ENCODE results near the gene MAPKAPK5.
"Not testable (repeated sequence)": the region's sequence is repeated elsewhere in the genome, so short reads cannot be mapped to it uniquely, and the experiment has no call there.

The MAPKAPK5 gene

GRCh38 chr12:111841750-111842555 lies at the start of gene MAPKAPK5:
Gene MAPKAPK5 (plus strand): TSS chr12:111842228. CDS start chr12:111842734, 506 bp downstream.
- peak; percentile 99 for DNase-seq

DNA sequence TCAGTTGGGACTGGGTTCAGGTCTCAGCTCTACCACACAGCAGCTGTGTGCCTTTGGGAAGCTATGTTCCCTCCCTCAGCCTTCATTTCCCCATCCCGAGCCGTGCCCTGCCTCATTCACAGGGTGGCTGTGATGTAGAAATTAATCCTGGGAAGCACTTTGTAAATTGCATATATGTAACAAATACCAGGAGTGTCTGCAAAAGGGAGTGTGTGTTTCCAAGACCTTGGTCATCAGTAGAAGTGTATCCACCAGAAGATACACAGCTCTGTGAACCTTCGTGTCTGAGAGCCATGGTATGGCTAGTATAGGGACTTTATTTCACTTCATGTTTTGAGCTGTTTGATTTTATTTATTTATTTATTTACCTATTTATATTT lies 49.2 kb upstream of the MAPKAPK5 start:
- DNase-seq: no peak

DNA sequence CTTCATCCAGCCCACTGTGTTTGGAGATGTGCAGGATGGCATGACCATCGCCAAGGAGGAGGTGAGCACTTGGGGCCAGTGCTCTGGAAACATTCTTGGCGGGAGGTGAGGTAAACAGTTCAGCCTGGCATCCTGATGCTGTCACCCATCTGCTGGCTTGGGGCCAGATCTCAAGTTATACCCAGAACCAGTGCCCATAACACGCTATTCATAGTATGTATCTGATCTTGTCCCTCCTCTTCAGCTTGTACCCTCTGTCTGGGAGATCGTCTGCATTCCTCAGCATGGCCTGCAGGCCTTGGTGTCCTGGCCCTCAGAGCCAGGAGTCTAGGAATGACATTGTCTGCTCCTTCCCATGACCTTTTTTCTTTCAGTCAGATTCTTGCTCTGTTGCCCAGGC lies 43.8 kb upstream of the MAPKAPK5 start:
- DNase-seq: no peak

DNA sequence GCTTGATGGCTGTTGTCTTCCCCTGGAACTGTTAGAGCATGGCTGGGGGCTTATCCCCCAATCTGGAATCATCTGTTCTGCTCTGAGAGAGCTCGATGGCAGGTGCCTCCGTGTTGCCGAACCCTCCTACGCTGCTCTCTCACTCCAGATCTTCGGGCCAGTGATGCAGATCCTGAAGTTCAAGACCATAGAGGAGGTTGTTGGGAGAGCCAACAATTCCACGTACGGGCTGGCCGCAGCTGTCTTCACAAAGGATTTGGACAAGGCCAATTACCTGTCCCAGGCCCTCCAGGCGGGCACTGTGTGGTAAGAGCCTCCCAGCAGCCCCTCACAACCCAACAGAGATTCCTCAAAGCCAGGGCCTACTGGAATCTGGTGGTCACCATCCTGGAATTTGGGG lies 42.3 kb upstream of the MAPKAPK5 start:
- no peak for DNase-seq

DNA sequence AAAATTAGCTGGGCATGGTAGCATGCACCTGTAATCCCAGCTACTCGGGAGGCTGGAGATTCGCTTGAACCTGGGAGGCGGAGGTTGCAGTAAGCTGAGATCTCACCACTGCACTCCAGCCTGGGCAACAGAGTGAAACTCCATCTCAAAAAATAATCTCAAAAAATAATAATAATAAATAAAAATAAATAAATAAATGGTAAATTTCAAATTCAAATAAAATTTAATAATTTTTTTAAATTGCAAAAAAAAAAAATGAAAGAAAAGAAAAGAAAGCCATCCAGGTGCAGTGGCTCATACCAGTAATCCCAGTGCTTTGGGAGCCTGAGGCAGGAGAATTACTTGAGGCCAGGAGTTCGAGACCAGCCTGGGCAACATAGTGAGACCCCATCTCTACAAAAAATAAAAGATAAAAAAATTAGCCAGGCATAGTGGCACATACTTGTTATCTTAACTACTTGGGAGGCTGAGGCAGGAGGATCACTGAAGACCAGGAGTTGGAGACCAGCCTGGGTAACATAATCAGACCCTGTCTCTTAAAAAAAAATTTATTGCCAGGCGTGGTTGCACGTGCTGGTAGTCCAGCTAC lies 38.9 kb upstream of the MAPKAPK5 start:
- DNase-seq: no peak

GRCh38 chr12:111803851-111804250 lies 38.2 kb upstream of the MAPKAPK5 start:
- no peak for DNase-seq

DNA sequence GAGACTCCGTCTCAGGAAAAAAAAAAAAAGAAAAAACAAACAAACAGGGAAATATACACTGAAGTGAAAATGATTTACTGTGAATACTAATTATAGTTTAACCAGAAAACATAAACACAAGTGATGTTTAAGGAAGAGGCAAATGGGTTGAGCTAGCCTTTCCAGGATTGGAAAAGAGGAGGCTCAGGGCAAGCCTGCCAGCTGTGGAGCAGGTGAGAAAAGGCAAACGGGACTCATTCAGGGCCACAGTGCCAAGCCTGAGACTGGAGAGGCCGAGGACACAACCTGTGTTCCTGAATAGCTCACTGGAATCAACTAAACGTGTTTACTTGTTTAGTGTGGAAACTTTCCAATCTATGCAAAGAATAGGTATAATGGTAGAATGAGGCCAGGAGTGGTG lies 35.7 kb upstream of the MAPKAPK5 start:
- DNase-seq: no peak

- DNase-seq: no peak
These were observed 34.8 kb upstream of the MAPKAPK5 start for GRCh38 chr12:111807232-111807631.

- DNase-seq: peak; percentile 84
These were observed 28.9 kb upstream of the MAPKAPK5 start for GRCh38 chr12:111812881-111813741.

DNA sequence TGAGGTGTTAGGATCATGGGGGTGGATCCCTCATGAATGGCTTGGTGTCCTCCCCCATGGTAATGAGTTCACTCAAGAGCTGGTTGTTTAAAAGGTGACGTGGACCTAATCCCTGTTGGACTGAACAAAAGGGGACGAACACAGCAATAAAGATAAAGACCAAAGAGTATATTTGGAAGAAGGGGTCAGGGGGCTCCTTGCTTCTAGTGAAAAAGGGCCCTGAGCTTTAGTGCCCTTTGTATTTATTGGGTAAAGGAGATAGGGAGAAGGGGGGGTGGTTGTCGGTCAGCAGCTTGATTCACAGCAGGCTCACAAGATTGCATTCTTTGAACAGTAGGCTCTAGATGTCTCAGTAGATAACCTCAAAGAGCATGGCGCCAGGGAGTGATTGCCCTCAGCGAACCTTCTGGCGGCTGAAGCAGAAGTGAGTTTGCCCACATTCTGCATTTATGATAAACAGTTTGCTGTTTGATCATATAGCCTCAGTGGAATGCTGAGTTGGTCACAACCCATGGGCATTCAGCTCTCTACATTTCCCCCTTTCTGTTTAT lies 25.9 kb upstream of the MAPKAPK5 start:
- DNase-seq: no peak

DNA sequence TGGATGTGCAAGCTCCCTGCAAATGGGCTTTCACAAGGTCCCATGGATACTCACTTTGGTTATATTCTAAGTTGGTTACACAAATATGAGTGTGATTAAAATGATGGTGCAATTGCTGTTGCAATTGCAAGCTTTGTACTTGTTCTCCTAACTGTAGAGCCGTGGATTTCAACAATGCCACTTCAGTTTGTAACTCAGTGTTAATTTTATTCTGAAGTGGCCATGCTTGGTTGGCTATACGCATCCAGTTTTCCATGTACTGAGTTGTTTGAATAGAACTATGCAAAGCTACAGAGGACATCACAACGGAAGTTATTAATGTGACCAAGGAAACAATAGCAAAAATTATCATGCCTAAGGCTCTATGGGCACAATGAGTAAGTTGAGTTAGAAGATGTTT lies 25.1 kb upstream of the MAPKAPK5 start:
- DNase-seq: not testable (repeated sequence)

- no peak for DNase-seq
These were observed 23.7 kb upstream of the MAPKAPK5 start for GRCh38 chr12:111818340-111818739.

DNA sequence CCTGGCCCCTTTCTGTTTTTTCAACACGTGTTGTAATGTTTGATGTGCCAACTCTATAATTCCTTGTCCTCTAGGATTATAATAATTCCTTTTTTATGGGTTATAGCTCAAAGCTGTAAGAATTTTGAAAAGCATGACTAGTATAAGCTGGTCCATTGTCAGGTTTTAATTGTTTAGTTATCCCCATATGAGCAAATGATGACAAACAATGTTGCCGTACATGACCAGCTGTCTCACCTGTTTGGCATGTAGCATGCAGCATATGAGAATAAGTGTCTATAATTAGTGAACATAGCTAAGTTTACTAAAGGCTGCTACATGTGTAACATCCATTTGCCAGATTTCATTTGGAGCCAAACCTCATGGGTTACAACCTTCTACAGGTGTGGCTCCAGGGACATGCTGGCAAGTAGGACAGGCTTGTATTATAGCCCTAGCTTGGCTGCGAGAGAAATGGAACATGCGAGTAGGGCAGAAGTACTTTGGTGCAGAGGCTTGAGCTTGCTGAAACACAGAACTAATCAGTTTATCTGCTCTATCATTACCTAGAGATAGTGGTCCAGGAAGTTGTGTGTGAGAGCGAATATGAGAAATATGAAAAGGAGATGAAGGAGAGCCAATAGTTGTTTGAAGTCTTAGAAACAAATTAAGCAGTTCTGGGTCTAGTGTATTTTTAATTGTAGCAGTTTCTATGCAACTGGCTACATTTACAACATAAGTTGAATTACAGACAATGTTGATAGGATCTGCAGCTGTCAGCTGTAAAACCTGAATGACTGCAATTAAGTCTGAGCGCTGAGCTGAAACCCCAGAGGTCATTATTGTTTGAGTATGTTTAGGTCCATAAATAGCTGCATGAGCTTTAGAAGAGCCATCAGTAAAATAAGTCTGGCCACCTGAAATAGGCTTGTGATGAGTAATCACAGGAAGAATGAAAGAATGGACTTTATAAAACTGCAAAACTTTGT lies 22.6 kb upstream of the MAPKAPK5 start:
- DNase-seq: no peak

DNA sequence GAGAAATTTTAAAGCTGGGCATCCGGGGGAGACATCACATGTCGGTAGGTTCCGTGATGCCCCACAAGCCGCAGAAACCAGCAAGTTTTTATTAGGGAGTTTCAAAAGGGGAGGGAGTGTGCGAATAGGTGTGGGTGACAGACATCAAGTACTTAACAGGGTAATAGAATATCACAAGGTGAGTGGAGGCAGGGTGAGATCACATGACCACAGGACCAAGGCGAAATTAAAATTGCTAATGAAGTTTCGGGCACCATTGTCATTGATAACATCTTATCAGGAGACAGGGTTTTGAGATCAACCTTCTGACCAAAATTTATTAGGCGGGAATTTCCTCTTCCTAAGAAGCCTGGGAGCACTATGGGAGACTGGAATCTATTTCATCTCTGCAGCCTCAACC lies 21.2 kb upstream of the MAPKAPK5 start:
- DNase-seq: not testable (repeated sequence)

DNA sequence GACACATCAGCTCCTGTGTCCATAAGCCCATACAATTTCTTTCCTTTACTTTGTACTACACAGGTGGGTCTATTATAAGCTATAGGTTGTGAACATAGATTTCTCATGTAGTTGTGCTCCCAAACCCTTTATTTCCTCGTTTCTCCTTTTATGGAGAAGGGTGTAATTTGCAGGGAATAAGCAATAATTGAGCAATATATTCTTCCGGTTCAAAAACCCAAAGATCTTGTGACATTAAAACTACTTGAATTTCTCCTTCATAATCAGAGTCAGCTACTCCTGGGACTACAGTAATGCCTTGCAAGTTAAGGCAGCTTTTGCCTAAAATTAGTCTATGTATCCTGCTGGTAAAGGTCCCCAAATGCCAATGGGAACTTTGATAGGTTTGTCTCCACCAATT lies 19.1 kb upstream of the MAPKAPK5 start:
- DNase-seq: no peak

DNA sequence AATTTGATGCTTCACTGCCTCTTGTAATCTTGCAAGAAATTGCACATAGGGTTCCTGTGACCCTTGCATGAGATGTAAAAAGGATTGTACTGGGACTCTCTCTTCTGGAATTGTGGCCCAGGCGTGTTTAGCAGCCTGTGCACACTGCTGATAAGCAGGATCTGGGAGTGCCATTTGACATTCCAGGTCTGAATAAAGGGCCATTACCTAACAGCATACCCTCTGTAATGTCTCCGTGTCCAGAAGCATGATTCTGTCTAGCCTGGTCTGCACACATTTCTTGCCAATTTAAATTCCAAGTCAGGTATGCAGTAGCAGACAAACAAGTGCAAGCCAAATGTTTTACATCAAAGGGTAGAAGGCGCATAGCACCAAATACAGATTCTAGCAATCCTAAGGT lies 18.1 kb upstream of the MAPKAPK5 start:
- DNase-seq: no peak

GRCh38 chr12:111824312-111824711 lies 17.7 kb upstream of the MAPKAPK5 start:
- DNase-seq: not testable (repeated sequence)

DNA sequence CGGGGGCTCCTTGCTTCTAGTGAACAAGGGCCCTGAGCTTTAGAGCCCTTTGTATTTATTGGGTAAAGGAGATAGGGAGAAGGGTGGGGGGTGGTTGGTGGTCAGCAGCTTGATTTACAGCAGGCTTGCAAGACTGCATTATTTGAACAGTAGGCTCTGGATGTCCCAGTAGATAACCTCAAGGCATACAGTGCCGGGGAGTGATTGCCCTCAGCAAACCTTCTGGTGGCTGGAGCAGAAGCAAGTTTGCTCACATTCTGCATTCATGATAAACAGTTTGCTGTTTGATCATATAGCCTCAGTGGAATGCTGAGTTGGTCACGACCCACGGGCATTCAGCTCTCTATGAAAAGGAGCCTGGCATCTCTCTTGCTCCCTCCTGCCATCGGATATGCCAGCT lies 16.5 kb upstream of the MAPKAPK5 start:
- no peak for DNase-seq

GRCh38 chr12:111826316-111826715 lies 15.7 kb upstream of the MAPKAPK5 start:
- no peak for DNase-seq

DNA sequence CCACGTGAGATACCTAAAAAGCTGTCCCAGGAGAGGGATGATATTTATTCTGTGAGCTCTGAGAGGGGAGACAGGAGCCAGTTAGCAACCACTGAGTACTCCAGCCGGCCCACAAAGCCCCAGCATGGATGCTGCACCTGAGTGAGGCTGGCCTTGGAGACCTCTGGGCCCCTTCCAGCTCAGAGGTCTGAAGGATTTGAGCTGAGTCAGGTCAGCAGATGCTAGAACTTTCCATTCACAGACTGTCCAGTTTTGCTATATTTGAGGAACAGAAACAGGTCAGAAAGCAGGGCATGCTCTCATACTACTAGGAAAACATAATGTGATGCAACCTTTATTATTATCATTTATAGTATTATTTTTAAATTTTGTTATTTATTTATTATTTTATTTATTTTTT lies 15.0 kb upstream of the MAPKAPK5 start:
- no peak for DNase-seq

GRCh38 chr12:111827907-111828306 lies 14.1 kb upstream of the MAPKAPK5 start:
- DNase-seq: no peak

GRCh38 chr12:111828338-111828979 lies 13.6 kb upstream of the MAPKAPK5 start:
- no peak for DNase-seq

All from activated effector memory CD4-positive, alpha-beta T cell treated with anti-CD3 and anti-CD28 coated beads, Interleukin-2, amount 50 U/mL, for 16 hours (primary cell).